ENCODE results near the gene DPM2. TPM values are rescaled to one million over a fixed set of nuclear protein-coding genes. Genes with fewer than 3 reads are reported as not detected.
A peak's percentile ranks its signal among the peaks of the same experiment; 100 is the strongest.

The DPM2 gene
- total RNA-seq, 2 donors from 2014 or later, result 18.8 to 26.0 TPM

- no peaks in the 10 kb centered on the region for H3K9me3 ChIP-seq
- peak overlapping the region; percentile 87 to 92 for H3K27ac ChIP-seq
- H3K36me3 ChIP-seq, result peaks cover 21% of the 10 kb centered on the region
- no peak overlapping the region for H3K4me3 ChIP-seq
- ATAC-seq (ENCODE audit: insufficient number of reproducible peaks, low FRiP score, low read depth) (no peak), DNase-seq (ENCODE audit: low spot score) (no peak)
- no peaks in the 10 kb centered on the region for H3K27me3 ChIP-seq (replicated peaks; ENCODE audit: insufficient read depth)
- TF ChIP-seq CTCF (IDR thresholded peaks at IDR 0.05), result no peak
- peaks cover 40 to 43% of the 10 kb centered on the region in 2 donors for H3K4me1 ChIP-seq (ENCODE audit: control insufficient read depth in 1 of 2, low read depth in 2 of 2)
Observed at GRCh38 chr9:127907867-127908659, 29.6 kb downstream of the DPM2 start.

GRCh38 chr9:127905788-127906191, 31.9 kb downstream of the DPM2 start:
- H3K36me3 ChIP-seq, result peaks cover 12% of the 10 kb centered on the region
- no peak for TF ChIP-seq CTCF (IDR thresholded peaks at IDR 0.05)
- peaks cover 40 to 44% of the 10 kb centered on the region in 2 donors for H3K4me1 ChIP-seq (ENCODE audit: control insufficient read depth in 1 of 2, low read depth in 2 of 2)
- peak overlapping the region; percentile 37 for H3K4me3 ChIP-seq
- peak overlapping the region; percentile 87 to 92 for H3K27ac ChIP-seq
- H3K27me3 ChIP-seq (replicated peaks; ENCODE audit: insufficient read depth), result no peaks in the 10 kb centered on the region
- no peaks in the 10 kb centered on the region for H3K9me3 ChIP-seq
- ATAC-seq (ENCODE audit: insufficient number of reproducible peaks, low FRiP score, low read depth) (no peak), DNase-seq (ENCODE audit: low spot score) (no peak)

DNA sequence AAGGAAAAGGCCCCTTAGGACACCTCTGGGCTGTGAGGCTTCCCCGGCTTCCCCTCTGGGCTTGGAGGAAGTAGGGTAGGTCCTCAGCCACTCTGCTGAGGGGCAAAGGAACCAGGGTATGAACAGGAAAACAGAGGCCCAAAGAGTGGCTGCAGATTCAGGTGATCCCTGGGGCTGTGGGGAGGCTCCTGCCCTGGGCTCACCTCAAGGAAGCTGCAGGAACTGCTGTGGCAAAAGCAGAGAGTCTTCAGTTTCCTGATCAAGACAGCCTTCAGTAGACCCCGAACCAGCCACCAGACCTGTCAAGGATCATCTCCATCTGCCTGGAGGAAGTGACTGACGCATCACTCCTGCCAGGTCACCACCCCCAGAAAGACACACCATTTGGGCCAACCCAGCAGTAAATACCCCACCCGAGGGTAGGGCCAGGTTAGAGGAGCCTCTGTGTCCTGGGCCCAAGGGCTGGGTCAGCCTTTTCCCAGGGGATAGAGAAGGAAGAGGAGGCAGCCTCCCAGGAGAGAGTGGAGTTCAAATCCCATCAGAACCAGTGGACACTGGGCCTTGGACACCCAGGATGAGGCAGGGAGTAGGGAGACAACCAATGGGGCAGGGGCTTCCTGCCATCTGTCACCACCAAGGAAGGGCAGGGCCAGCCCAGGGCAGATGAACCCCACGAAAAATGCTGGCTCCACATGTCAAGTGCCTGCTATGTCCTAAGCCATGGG, 32.5 kb downstream of the DPM2 start:
- DNase-seq (ENCODE audit: low spot score), result no peak
- Histone ChIP-seq H3K9me3 (no peaks in the 10 kb centered on the region), H3K36me3 (peaks cover 12% of the 10 kb centered on the region)

DNA sequence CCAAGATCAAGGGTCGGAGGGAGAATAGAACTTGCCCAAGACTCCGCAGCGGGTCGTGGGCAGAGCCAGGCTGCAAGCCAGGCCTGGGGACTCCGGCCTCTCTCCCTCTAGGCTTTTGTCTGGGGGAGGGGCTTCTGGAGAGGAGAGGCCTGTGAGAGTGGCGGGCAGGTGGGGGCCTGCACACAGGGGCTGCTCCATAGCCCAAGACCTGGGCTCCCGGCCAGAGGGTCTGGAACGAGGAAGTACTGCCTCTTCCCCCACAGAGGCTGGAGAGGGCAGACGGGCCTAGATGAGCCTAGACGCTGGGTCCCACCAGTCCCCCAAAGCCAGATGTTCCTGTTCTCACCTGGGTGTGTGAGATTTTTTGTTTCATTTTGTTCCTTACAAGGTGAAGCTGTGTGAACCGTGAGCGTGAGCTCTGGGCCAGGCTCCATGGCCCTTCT, 33.1 kb downstream of the DPM2 start:
- Histone ChIP-seq H3K27ac (peak overlapping the region; percentile 87 to 92), H3K27me3 (replicated peaks; ENCODE audit: insufficient read depth) (no peaks in the 10 kb centered on the region), H3K36me3 (peaks cover 9% of the 10 kb centered on the region), H3K9me3 (no peaks in the 10 kb centered on the region), H3K4me3 (no peak overlapping the region), H3K4me1 (ENCODE audit: control insufficient read depth in 1 of 2, low read depth in 2 of 2) (peaks cover 40 to 51% of the 10 kb centered on the region in 2 donors)
- no peak for DNase-seq (ENCODE audit: low spot score)
- ATAC-seq (ENCODE audit: insufficient number of reproducible peaks, low FRiP score, low read depth), result no peak
- no peak for TF ChIP-seq CTCF (IDR thresholded peaks at IDR 0.05)

More for the DNA sequence above, 32.5 kb downstream of the DPM2 start:
- TF ChIP-seq CTCF (IDR thresholded peaks at IDR 0.05), result no peak
- Histone ChIP-seq H3K4me1 (ENCODE audit: control insufficient read depth in 1 of 2, low read depth in 2 of 2) (peaks cover 40 to 45% of the 10 kb centered on the region in 2 donors), H3K27ac (peak overlapping the region; percentile 87 to 92), H3K27me3 (replicated peaks; ENCODE audit: insufficient read depth) (no peaks in the 10 kb centered on the region), H3K4me3 (peak overlapping the region; percentile 37)
- ATAC-seq (ENCODE audit: insufficient number of reproducible peaks, low FRiP score, low read depth), result no peak

Measured in thoracic aorta (tissue), 2 donors.